ENCODE data around the gene SLC17A8.

The SLC17A8 gene

DNA sequence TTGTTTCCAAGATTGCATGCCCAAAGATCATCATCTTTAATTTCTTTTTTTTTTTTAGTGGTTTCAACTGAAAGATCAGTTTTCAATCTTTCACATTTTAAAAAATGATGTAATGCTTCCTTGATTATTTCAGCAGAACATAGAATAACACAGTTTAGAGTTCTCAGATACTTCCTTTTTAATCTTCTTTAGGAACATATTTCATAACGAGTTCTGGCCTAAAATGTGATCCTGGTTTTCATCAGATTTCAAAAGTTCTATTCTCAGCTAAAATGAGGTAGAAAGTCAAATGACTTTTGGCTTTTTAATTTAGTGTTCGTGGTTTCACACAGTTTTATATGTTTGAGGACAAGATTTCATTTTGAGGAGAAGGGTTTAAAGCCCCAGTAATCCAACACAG, 76.8 kb downstream of the SLC17A8 start:
- no peak for DNase-seq

DNA sequence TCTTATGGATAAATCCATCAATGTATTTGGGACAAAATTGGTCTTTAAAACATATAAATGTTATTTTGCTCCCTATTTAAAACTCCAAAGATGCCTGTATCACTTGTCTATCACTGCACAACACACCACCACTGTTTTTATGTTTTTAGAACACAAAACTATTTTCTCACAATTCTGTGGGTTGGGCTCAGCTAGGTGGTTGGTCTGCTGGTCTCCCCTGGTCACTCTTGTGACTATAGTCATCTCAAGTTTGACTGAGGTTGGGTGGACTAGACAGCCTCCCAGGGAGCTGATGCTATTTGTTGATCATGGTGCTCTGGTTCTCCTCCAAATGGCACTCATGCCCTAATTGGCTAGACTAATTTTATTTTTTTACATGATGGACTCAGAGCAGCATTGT, 77.3 kb downstream of the SLC17A8 start:
- DNase-seq: no peak

DNA sequence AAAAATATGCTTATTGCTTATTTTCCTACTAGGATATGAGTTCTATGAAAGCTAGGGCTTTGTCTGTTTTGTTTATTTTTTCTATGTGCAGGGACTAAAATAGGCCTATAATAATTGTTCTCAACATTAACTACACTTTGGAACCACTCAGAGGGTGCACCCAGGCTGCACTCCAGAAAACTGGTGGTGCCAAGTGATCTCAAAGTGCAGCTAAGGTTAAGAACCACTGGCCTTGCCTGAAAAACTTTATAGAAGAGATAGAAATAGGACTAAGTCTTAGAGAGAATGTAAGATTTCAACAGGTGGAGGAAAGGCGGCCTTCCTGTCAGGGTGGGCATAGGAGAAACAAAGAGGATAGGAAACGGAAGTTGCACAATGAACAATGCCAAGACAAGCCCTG, 79.1 kb downstream of the SLC17A8 start:
- no peak for DNase-seq

DNA sequence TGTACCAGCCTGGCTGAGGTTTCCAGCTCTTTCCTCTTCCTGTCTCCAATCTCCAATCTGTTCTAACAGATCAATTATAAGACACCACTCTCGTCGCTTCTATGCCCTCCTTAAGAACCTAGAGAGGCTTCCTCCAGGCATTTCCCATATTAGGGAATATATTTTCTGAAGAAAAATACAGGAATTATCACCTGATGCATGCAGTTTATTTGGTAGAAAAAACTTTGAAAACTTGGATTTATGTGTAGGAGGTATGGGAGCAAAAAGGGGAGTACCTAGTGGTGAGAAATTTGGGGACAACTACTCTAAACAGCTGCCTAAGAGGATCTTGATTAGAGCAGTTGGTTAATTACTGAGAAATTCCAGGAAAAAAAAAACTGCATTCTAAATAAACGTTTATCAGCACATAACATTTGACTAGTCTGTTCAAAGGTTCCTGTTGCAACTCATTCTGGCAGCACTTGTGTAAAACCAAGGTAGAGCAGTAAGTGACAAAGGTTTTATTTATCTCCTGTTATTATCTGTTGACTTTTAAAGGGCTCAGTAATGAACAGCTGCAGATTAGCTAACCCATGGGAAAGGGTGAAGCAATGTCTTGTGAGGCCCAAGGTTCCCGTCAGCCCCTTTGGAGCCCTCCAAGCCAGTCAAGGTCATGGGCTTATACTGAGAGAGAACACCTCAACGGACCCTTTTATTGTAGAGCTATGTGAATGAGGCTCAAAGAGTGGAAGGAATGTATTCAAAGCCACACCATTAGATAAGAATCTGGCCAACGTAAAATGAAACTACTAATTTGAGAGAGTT, 80.4 kb downstream of the SLC17A8 start:
- no peak for DNase-seq

DNA sequence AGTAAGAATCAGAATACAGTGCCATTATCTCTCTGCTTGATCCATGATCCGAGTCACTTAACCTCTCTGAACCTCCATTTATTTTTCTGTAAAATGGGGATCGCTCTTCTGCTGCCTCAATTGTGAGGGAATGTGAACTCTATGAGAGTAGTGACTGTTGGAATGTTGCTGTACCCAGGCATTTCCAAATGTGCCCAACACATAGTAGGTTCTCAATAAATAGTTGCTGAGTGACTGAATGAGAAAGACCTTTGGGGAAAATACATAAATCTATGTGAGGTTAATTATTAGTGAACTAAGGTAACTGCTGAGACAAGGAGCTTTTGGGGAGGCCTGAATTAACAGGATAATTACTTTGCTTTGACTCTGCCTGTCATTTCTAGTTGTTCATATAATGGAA, 82.9 kb downstream of the SLC17A8 start:
- DNase-seq: no peak

DNA sequence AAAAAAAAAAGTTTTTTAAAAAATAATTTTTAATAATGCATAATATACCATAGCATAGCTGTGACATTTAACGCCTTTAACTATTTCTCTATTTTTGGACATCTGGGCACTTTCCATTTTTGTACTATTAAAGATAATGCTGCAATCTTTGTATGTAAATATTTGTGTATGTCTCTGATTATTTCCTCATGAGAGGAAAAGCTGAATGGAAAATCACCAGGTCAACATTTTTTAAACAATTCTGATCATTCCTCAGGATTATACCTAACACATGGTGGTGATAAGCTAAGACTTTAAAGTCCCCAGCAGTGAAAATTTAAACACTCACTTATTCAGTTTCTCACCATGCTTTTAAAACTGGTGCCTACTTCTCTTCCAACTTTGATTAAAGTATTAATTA, 85.5 kb downstream of the SLC17A8 start:
- DNase-seq: no peak

DNA sequence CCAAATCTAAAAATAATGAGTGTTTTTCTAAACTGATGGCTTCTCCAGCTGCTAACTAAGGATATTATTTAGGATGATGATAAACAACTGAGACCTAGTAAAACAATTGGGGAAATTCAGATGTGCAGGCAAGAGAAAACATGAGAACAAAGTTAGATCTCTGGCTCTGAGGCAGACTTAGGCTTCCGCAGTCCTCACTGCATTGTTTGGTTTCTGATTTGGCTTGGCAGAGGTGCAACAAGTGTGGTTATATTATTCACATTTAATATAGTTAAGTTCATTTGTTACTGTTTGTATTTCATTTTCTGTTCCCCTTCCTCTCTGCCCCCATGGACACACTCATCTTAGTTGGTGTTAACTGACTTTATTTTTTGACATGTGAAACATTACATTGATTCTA, 86.6 kb downstream of the SLC17A8 start:
- DNase-seq: no peak

DNA sequence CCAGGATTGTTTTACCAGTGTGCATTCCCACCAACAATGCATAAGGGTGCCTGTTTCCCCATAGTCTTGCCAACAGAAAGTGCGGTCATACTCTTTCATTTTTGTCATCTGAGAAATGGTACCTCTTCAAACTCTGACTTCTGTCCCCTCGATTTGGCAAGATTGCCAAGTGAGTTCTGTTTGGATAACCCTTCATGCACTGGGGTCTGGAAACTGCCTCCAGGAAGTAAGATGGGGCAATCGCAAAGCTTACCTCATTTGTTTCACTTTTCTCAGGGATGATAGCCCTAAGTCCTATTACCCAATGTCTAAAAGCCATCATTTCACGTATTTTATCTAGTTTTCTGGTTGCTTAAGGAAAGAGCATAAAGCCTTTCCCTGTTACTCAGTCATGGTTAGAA, 88.2 kb downstream of the SLC17A8 start:
- no peak for DNase-seq

DNA sequence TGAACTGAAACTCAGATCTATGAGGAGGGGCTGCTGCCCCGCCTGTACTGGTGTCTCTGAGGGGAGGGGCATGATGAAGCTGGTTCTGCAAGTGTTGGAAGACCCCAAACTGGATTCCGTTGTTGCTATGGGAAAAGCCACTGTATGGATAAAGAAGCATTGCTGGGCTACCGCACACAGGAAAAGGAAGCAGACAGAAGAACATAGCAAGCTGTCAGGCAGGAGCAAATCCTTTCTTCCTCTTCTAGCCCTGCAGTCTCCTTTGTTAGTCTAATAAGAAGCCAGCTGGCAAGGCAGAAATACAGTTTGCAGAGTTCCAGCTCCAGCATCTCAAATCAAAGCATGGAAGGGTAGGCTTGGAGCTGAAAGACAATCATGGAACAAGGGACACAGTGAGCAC, 90.5 kb downstream of the SLC17A8 start:
- no peak for DNase-seq

DNA sequence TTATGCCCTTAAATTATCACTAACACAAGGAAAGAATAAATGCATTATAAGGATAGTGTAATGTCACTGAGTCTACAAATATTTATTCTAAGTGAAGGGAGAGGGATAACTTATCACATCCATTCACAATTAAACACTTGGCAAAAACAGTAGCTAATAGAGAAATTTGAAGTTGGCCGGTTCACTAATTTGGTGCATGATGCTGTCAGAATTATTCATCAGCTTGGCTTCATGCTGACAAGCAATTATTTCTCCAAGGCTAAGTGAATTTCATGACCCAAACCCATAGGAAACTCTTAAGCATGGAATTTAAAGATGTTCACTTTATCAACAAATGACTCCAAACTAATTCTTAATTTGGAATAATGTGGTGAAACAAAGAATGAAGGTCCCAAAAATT, 91.8 kb downstream of the SLC17A8 start:
- DNase-seq: no peak

DNA sequence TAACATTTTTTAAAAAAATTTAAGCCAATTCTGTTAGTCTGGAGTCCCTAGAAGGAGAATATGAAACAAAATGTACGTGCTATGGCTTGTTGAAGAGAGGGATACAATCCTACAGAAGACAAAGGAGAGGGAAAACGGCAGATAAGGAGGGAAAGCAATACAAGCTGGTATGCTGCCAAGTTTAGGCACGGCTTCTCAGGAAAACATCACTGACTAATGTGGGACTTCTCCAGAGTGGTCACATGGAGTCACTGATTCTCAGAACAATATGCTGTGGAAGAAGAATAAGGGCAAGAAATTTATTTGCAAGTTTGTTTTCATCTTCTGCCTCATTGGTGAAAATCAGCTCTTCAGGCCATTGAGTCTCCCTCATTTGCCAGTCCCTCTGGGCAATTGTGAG, 93.9 kb downstream of the SLC17A8 start:
- no peak for DNase-seq

DNA sequence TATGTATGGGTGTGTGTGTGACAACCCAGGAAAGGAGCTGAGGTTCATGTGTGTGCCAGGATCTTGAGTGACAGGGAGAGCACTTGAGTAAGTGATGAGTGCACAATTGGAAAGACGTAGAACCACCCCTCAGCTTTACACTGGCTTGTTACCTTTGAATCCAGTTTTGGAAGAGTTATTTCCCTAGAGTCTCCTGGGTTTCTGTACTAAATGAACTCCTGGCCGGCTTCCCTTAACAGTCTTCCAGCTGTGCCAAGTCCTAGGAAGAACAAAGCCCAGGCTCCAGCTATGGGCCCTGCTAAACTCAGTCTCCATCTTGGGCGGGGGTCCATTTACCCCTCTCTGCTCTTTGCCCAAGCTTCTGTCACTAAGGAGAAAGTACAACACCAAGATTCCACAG, 97.1 kb downstream of the SLC17A8 start:
- DNase-seq: no peak

DNA sequence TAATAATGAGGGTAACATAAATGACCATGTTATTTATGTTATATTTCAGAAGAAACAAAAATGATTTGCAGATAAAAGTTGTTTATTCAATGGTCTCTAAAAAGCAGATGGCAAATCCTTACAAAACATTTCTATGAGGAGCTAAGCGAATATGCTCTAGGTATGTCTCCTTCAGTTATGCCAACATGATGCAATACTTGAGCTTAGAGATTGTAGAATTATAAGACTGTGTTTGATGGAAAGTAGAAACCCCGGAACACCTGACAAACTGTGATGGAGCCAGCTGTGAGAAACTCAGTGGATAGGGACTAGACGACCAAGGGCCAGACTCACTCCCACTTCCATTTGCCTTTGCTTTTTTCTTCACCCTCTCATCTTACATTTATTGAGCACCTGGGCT, 99.0 kb downstream of the SLC17A8 start:
- DNase-seq: no peak

DNA sequence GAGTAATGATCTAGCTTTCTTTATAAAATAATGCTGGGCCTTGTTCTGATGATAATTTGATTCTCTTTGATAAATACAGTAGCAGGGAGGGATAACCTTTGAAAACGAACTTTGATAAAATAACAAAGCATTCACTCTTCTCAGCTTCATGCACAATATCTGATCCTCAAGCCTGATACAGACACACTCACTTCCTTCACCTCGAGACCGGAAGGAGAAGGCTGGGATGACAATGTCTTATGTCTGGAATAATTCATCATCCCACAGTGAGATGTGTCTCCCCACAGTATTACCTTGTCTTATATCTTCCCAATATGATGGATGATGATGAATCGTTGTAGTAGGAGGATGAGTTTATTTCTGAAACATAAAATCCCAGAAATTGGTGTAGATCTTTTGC, 101.3 kb downstream of the SLC17A8 start:
- DNase-seq: no peak

DNA sequence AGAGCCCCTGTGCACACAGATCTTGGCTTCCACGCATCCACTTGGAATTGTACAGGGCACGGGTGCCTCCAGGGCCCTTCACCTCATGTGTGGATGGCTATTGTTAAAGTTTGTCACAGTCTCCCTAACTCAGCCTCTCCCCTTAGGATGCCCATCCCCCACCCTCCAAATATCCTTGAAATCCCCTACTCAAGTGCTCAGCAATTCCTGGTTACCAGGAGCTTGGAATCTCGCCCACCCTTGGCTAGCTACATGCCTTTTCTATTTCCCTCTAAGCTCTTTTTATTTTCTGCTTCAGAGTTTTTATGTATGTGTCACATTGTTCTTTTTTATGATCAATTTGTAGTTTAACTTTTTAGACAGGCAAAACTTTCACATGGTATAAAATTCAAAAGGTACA, 103.8 kb downstream of the SLC17A8 start:
- no peak for DNase-seq

DNA sequence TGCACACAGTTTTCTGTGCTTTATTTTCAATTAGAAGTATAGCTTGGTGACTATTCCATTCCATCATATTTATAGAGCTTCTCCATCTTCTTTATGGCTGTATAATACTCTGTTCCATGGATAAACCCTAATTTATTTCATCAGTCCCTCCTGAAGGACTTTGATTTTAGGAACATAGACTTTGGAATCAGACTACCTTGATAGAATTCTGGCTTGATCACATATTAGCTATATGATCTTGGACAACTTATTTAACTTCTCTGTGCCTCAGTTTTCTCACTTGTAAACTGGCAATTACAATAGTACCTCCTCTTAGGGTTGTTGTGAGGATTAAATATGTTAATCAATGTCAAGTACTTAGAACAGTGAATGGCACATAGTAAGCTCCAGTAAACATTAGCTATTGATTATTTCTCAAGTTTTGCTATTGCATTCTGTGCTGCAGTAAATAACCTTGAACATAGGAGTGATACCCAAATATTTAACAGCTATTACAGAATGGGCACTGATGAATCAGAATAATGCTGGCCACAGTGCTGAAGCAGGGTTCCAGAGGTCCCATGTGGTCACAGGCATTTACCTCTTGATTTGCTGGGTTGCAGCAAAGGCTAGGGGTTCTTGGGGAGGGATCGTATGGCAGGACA, 104.6 kb downstream of the SLC17A8 start:
- DNase-seq: no peak

DNA sequence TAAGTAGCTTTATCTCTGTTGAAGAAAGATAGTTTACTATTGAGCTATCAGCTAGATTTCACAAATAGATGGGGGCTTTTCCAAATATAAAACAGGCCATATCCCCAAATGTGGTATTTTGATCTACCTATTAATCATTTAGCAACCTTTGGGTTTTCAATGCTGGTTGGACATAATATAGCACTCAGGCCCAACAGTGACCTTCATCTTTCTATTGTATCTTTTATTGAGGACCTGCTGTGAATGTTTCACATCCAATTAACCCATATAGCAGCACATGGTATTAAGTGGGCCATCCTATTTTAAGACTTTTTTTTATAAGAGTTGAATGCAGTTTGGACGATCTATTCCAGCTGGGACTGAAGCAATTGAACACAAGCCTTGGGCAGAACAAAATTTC, 106.8 kb downstream of the SLC17A8 start:
- no peak for DNase-seq

DNA sequence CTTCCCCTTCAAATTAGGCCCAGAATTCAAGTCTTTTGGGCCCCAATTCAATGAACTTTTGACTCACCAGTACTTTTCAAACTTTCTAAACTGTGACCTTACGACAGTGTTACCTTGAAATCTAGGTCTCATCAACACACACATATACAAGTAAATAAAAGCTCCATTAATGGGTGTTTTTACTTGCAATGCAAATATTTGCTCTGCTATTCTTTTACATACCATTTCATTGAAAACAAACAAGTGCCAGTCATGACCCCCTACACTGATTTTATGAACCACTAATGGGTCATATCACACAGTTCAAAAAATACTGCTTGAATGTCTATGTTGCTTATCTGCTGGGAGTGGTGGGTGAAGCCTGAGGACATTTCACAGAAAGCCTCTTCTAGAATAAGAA, 107.7 kb downstream of the SLC17A8 start:
- DNase-seq: no peak

DNA sequence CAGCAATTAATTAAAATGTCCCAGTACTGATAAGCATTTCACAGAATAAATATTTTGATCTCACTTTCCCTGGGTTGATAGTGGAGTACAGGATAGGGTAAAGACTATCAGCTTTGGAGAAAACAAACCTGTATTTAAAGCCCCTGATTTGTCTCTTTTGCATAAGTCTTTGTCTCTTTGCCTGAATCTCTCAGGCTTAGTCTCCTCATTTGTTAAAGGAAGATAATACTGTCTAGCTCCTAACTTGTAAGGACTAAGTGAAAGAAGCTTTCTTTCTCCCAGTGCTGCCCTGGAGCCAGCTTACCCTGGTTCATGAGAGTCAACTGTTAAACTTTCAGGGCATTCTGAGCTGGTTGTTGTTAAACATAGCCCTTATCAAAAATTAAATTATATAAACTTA, 111.3 kb downstream of the SLC17A8 start:
- DNase-seq: no peak
